HL-60 (cell line): ENCODE results near the gene KATNAL1.

Experiments
- DNase-seq, 2 experiments: peaks; one replicate each; pipeline ENCODE4 v3.0.0-alpha.2; 2010 to 2020; ENCODE audit warnings: low read depth in 1 of 2, low spot score in 1 of 2
- H3K27ac ChIP-seq: fragments of 250-450 bp; sonication (Bioruptor Pico); replicated peaks from 2 replicates; pipeline ENCODE4 v1.5.1; 2020; ENCODE audit warnings: mild to moderate bottlenecking, moderate library complexity
- H3K27me3 ChIP-seq: fragments of 250-450 bp; sonication (Bioruptor Pico); 2 replicates; pipeline ENCODE4 v1.5.1; 2021; ENCODE audit warnings: mild to moderate bottlenecking, moderate library complexity; ENCODE audit not compliant: insufficient read depth, poor library complexity, severe bottlenecking
- H3K4me3 ChIP-seq: replicated peaks from 2 replicates; pipeline ENCODE4 v1.5.1; 2011; ENCODE audit warnings: mild to moderate bottlenecking, control low read depth, low read length; ENCODE audit not compliant: insufficient read depth
- GABPA ChIP-seq: IDR thresholded peaks from 2 replicates; pipeline ENCODE4 v1.6.1; 2012; ENCODE audit warnings: low read depth
- POLR2AphosphoS5 ChIP-seq: IDR thresholded peaks from 2 replicates; pipeline ENCODE4 v1.6.1; 2012; ENCODE audit warnings: low read depth
- REST ChIP-seq: IDR thresholded peaks from 2 replicates; pipeline ENCODE4 v1.6.1; 2012; ENCODE audit warnings: low read depth; ENCODE audit not compliant: insufficient replicate concordance
- SPI1 ChIP-seq: IDR thresholded peaks from 2 replicates; pipeline ENCODE4 v1.6.1; 2012; ENCODE audit warnings: low read depth, mild to moderate bottlenecking, borderline replicate concordance
- TF ChIP-seq, protein P1 (sequence below): IDR thresholded peaks from one replicate; pipeline ENCODE4 v1.5.1; 2011; ENCODE audit warnings: low read length, control low read depth, inconsistent platforms; ENCODE audit not compliant: insufficient read depth

Gene KATNAL1

GRCh38 chr13:30196025-30196424 is 111.3 kb downstream of the KATNAL1 start:
- no peaks in the 10 kb centered on the region for H3K27me3 ChIP-seq
- H3K27ac ChIP-seq, result no peak overlapping the region
- H3K4me3 ChIP-seq, result no peak overlapping the region
- no peak for TF ChIP-seq REST
- no peak for TF ChIP-seq SPI1
- TF ChIP-seq, protein P1, sequence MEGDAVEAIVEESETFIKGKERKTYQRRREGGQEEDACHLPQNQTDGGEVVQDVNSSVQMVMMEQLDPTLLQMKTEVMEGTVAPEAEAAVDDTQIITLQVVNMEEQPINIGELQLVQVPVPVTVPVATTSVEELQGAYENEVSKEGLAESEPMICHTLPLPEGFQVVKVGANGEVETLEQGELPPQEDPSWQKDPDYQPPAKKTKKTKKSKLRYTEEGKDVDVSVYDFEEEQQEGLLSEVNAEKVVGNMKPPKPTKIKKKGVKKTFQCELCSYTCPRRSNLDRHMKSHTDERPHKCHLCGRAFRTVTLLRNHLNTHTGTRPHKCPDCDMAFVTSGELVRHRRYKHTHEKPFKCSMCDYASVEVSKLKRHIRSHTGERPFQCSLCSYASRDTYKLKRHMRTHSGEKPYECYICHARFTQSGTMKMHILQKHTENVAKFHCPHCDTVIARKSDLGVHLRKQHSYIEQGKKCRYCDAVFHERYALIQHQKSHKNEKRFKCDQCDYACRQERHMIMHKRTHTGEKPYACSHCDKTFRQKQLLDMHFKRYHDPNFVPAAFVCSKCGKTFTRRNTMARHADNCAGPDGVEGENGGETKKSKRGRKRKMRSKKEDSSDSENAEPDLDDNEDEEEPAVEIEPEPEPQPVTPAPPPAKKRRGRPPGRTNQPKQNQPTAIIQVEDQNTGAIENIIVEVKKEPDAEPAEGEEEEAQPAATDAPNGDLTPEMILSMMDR, result no peak
- no peak for TF ChIP-seq GABPA
- no peak for TF ChIP-seq POLR2AphosphoS5
- DNase-seq, result no peak

- H3K4me3 ChIP-seq, result no peak overlapping the region
- no peak for DNase-seq
- no peaks in the 10 kb centered on the region for H3K27me3 ChIP-seq
- no peak for TF ChIP-seq GABPA
- TF ChIP-seq REST, result no peak
- no peak for TF ChIP-seq SPI1
- TF ChIP-seq, protein P1, result no peak
- no peak for TF ChIP-seq POLR2AphosphoS5
- H3K27ac ChIP-seq, result no peak overlapping the region
These were observed 112.4 kb downstream of the KATNAL1 start for GRCh38 chr13:30194906-30195305.

GRCh38 chr13:30193279-30194234 is 113.8 kb downstream of the KATNAL1 start:
- H3K27ac ChIP-seq, result no peak overlapping the region
- H3K27me3 ChIP-seq, result no peaks in the 10 kb centered on the region
- TF ChIP-seq GABPA (no peak), POLR2AphosphoS5 (no peak), REST (no peak), SPI1 (no peak)
- TF ChIP-seq, protein P1, result no peak
- no peak overlapping the region for H3K4me3 ChIP-seq
- DNase-seq, result no peak
